ENCODE measurements around the gene SF3B5.
"Not testable (repeated sequence)": the region's sequence is repeated elsewhere in the genome, so short reads cannot be mapped to it uniquely, and the experiment has no call there.

SF3B5 gene

GRCh38 chr6:144095134-144096002 is at the start of gene SF3B5:
TSS of gene SF3B5 (minus strand) at chr6:144095573. CDS start at chr6:144095497, 76 bp downstream.
- peak; percentile 93 to 97 for DNase-seq (ENCODE audit: low read depth in 2 of 2)

- no peak for DNase-seq (ENCODE audit: low read depth in 2 of 2)
Observed at GRCh38 chr6:144144996-144145395, 49.6 kb upstream of the SF3B5 start.

GRCh38 chr6:144143878-144144277 is 48.5 kb upstream of the SF3B5 start:
- no peak for DNase-seq (ENCODE audit: low read depth in 2 of 2)

GRCh38 chr6:144143106-144143505 is 47.7 kb upstream of the SF3B5 start:
- DNase-seq (ENCODE audit: low read depth in 2 of 2) = no peak

- DNase-seq (ENCODE audit: low read depth in 2 of 2) = no peak
Observed at GRCh38 chr6:144141470-144141869, 46.1 kb upstream of the SF3B5 start.

GRCh38 chr6:144140867-144141266 is 45.5 kb upstream of the SF3B5 start:
- DNase-seq (ENCODE audit: low read depth in 2 of 2) = no peak

- no peak for DNase-seq (ENCODE audit: low read depth in 2 of 2)
Observed at GRCh38 chr6:144139817-144140216, 44.4 kb upstream of the SF3B5 start.

- DNase-seq (ENCODE audit: low read depth in 2 of 2) = no peak
Observed at GRCh38 chr6:144138542-144138941, 43.2 kb upstream of the SF3B5 start.

GRCh38 chr6:144134737-144135136 is 39.4 kb upstream of the SF3B5 start:
- no peak for DNase-seq (ENCODE audit: low read depth in 2 of 2)

- DNase-seq (ENCODE audit: low read depth in 2 of 2) = no peak
Observed at GRCh38 chr6:144134176-144134575, 38.8 kb upstream of the SF3B5 start.

- no peak for DNase-seq (ENCODE audit: low read depth in 2 of 2)
Observed at GRCh38 chr6:144133225-144133821, 38.0 kb upstream of the SF3B5 start.

GRCh38 chr6:144132167-144132690 is 36.9 kb upstream of the SF3B5 start:
- DNase-seq (ENCODE audit: low read depth in 2 of 2) = not testable (repeated sequence)

- no peak for DNase-seq (ENCODE audit: low read depth in 2 of 2)
Observed at GRCh38 chr6:144131248-144131709, 35.9 kb upstream of the SF3B5 start.

- DNase-seq (ENCODE audit: low read depth in 2 of 2) = no peak
Observed at GRCh38 chr6:144129469-144129868, 34.1 kb upstream of the SF3B5 start.

- DNase-seq (ENCODE audit: low read depth in 2 of 2) = no peak
Observed at GRCh38 chr6:144127097-144127496, 31.7 kb upstream of the SF3B5 start.

GRCh38 chr6:144123836-144124235 is 28.5 kb upstream of the SF3B5 start:
- no peak for DNase-seq (ENCODE audit: low read depth in 2 of 2)

GRCh38 chr6:144123421-144123820 is 28.0 kb upstream of the SF3B5 start:
- no peak for DNase-seq (ENCODE audit: low read depth in 2 of 2)

GRCh38 chr6:144122861-144123260 is 27.5 kb upstream of the SF3B5 start:
- no peak for DNase-seq (ENCODE audit: low read depth in 2 of 2)

GRCh38 chr6:144119376-144119775 is 24.0 kb upstream of the SF3B5 start:
- no peak for DNase-seq (ENCODE audit: low read depth in 2 of 2)

GRCh38 chr6:144115219-144115618 is 19.8 kb upstream of the SF3B5 start:
- DNase-seq (ENCODE audit: low read depth in 2 of 2) = no peak

GRCh38 chr6:144113366-144113765 is 18.0 kb upstream of the SF3B5 start:
- no peak for DNase-seq (ENCODE audit: low read depth in 2 of 2)

- no peak for DNase-seq (ENCODE audit: low read depth in 2 of 2)
Observed at GRCh38 chr6:144110210-144110609, 14.8 kb upstream of the SF3B5 start.

- no peak for DNase-seq (ENCODE audit: low read depth in 2 of 2)
Observed at GRCh38 chr6:144106206-144106605, 10.8 kb upstream of the SF3B5 start.

All from stimulated activated CD8-positive, alpha-beta memory T cell treated with anti-CD3 and anti-CD28 coated beads, Interleukin-15, amount 100 ng/mL, for 4 hours (primary cell).